Muscle of arm (tissue), 12 donors: ENCODE measurements around the gene JMJD4. TPM values are rescaled to one million over a fixed set of nuclear protein-coding genes. Genes with fewer than 3 reads are reported as not detected.
"Not testable (repeated sequence)": the region's sequence is repeated elsewhere in the genome, so short reads cannot be mapped to it uniquely, and the experiment has no call there.

Experiments
- DNase-seq: peaks from one replicate; pipeline ENCODE4 v3.0.0-alpha.2; 2013
- polyA plus RNA-seq, 12 donors: library from polyadenylated mRNA; unstranded; fragments of 120-200 nt; gene quantifications; one replicate each; pipeline ENCODE4 v1.2.1, GENCODE V29; 2013; ENCODE audit not compliant: insufficient read length in 12 of 12

Gene JMJD4
- polyA plus RNA-seq, 12 donors = 13.6 to 20.0 (median 15.2) TPM; not detected in 1

DNA sequence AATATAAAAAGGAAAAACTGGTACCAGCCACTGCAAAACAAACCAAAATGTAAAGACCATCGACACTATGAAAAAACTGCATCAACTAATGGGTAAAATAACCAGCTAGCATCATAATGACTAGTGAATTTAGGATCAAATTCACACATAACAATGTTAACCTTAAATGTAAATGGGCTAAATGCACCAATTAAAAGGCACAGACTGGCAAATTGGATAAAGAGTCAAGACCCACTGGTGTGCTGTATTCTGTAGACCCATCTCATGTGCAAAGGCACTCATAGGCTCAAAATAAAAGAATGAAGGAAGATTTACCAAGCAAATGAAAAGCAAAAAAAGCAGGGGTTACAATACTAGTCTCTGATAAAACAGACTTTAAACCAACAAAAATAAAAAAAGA, 33.5 kb downstream of the JMJD4 start:
- not testable (repeated sequence) for DNase-seq

DNA sequence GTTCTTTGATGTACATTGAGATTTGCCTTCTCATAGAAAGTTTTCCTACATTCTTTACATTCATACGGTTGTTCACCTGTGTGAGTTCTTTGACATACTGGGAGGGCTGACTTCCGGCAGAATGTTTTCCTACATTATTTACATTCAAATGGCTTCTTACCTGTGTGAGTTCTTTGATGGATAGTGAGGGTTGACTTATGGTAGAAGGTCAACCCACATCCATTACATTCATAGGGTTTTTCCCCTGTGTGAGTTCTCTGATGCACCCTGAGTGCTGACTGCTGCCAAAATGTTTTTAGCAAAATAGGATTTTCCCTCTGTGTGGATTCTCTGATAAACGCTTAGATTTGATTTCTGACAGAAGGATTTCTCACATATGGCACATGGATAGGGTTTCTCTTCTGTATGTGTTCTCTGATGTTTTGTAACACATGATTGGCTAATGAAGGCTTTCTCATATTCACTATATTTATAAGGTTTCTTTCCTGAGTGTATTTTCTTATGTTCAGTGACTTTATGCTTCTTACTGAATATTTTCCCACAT, 37.7 kb downstream of the JMJD4 start:
- DNase-seq = no peak

DNA sequence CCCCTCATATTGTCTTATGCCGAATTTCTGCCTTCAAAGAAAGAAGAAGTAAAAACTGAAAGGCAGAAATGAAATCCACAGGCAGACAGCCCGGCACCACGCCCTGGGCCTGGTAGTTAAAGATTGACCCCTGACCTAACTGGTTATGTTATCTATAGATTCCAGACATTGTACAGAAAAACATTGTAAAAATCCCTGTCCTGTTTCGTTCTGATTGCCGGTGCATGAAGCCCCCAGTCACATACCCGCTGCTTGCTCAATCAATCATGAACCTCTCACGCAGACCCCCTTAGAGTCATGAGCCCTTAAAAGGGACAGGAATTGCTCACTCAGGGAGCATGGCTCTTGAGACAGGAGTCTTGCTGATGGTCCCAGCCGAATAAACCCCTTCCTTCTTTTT, 49.3 kb downstream of the JMJD4 start:
- no peak for DNase-seq

Other genes starting within 250 kb of the JMJD4 start
- 10 to 100 TPM in 6 of 12 donors, 1 to 10 TPM in 5, not detected in 1; 6.1 to 15.1 (median 10.4) TPM for gene ZNF678, start 171.7 kb downstream of the JMJD4 start, polyA plus RNA-seq
- gene SNAP47, start 133 bp upstream of the JMJD4 start, polyA plus RNA-seq = 10 to 100 TPM in 11 of 12 donors, not detected in 1; 23.1 to 38.8 (median 30.5) TPM
- gene PRSS38, start 80.4 kb upstream of the JMJD4 start, polyA plus RNA-seq = not detected
- gene WNT9A, start 212.6 kb upstream of the JMJD4 start, polyA plus RNA-seq = 10 to 100 TPM in 2 of 12 donors, 1 to 10 TPM in 9, not detected in 1; 3.5 to 15.2 (median 6.3) TPM